ENCODE data around the gene CCDC185.

CCDC185 gene

GRCh38 chr1:223426936-223427335 is 33.7 kb downstream of the CCDC185 start:
- Histone ChIP-seq H3K4me3 (ENCODE audit: low read depth, low read length) (no peak overlapping the region), H3K36me3 (replicated peaks) (no peaks in the 10 kb centered on the region), H3K27me3 (replicated peaks) (no peaks in the 10 kb centered on the region), H3K27ac (no peak overlapping the region)
- DNase-seq, result no peak
- in situ Hi-C loops (cut with HindIII; ENCODE audit: low pct_ligation_motif_present, low sequenced_read_pairs), result no loop called here
- TF ChIP-seq, protein P1, sequence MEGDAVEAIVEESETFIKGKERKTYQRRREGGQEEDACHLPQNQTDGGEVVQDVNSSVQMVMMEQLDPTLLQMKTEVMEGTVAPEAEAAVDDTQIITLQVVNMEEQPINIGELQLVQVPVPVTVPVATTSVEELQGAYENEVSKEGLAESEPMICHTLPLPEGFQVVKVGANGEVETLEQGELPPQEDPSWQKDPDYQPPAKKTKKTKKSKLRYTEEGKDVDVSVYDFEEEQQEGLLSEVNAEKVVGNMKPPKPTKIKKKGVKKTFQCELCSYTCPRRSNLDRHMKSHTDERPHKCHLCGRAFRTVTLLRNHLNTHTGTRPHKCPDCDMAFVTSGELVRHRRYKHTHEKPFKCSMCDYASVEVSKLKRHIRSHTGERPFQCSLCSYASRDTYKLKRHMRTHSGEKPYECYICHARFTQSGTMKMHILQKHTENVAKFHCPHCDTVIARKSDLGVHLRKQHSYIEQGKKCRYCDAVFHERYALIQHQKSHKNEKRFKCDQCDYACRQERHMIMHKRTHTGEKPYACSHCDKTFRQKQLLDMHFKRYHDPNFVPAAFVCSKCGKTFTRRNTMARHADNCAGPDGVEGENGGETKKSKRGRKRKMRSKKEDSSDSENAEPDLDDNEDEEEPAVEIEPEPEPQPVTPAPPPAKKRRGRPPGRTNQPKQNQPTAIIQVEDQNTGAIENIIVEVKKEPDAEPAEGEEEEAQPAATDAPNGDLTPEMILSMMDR (IDR thresholded peaks at IDR 0.05; ENCODE audit: low read depth, low read length, missing control alignments), result no peak

- no peak for DNase-seq
- Histone ChIP-seq H3K27me3 (replicated peaks) (no peaks in the 10 kb centered on the region), H3K36me3 (replicated peaks) (no peaks in the 10 kb centered on the region), H3K27ac (no peak overlapping the region), H3K4me3 (ENCODE audit: low read depth, low read length) (no peak overlapping the region)
- in situ Hi-C loops (cut with HindIII; ENCODE audit: low pct_ligation_motif_present, low sequenced_read_pairs), result no loop called here
- TF ChIP-seq, protein P1 (IDR thresholded peaks at IDR 0.05; ENCODE audit: low read depth, low read length, missing control alignments), result no peak
Observed at GRCh38 chr1:223429313-223429731, 36.1 kb downstream of the CCDC185 start.

GRCh38 chr1:223429821-223430220 is 36.6 kb downstream of the CCDC185 start:
- Histone ChIP-seq H3K36me3 (replicated peaks) (no peaks in the 10 kb centered on the region), H3K27ac (no peak overlapping the region), H3K4me3 (ENCODE audit: low read depth, low read length) (no peak overlapping the region), H3K27me3 (replicated peaks) (no peaks in the 10 kb centered on the region)
- in situ Hi-C loops (cut with HindIII; ENCODE audit: low pct_ligation_motif_present, low sequenced_read_pairs), result no loop called here
- no peak for DNase-seq
- TF ChIP-seq, protein P1 (IDR thresholded peaks at IDR 0.05; ENCODE audit: low read depth, low read length, missing control alignments), result no peak

DNA sequence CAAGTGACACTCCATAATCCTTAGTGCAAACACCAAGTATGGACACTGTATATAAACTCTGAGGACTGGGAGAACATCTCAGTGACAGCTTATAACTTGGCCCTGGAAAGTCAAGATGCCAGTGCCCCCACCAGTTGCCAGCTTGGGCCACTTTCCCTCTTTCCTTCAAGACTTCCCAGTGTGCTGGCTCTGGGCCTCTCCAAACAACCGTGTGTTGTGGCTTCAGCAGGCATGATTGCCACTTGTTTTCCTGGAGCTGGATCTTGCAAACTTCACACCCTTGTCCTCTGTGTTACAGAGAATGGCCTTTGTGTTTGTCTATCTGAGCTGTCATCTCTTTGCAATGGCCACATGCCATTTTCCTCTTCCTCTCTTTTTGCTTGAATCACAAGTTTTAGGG is 37.0 kb downstream of the CCDC185 start:
- TF ChIP-seq, protein P1 (IDR thresholded peaks at IDR 0.05; ENCODE audit: low read depth, low read length, missing control alignments), result no peak
- no peaks in the 10 kb centered on the region for H3K27me3 ChIP-seq (replicated peaks)
- H3K27ac ChIP-seq, result no peak overlapping the region
- DNase-seq, result no peak
- in situ Hi-C loops (cut with HindIII; ENCODE audit: low pct_ligation_motif_present, low sequenced_read_pairs), result no loop called here
- H3K36me3 ChIP-seq (replicated peaks), result no peaks in the 10 kb centered on the region
- no peak overlapping the region for H3K4me3 ChIP-seq (ENCODE audit: low read depth, low read length)

DNA sequence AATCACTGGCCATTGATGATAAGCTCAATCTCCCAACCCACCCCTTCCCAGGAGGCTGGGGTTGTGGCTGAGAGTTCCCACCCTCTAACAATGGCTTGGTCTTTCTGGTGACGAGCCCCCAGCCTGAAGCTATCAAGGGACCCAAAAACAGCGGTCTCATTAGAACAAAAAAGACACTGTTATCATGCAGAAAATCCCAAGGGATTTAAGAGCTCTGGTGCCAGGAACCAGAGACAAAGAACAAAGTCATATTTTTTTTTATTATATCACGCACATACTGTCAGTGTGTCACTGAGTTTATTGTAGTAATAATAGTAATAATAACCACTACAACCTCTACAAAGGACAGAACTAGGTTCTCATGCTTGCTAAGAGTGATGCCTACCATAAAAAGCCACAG is 43.9 kb downstream of the CCDC185 start:
- H3K4me3 ChIP-seq (ENCODE audit: low read depth, low read length), result no peak overlapping the region
- H3K36me3 ChIP-seq (replicated peaks), result no peaks in the 10 kb centered on the region
- TF ChIP-seq, protein P1 (IDR thresholded peaks at IDR 0.05; ENCODE audit: low read depth, low read length, missing control alignments), result no peak
- in situ Hi-C loops (cut with HindIII; ENCODE audit: low pct_ligation_motif_present, low sequenced_read_pairs), result no loop called here
- H3K27me3 ChIP-seq (replicated peaks), result no peaks in the 10 kb centered on the region
- no peak overlapping the region for H3K27ac ChIP-seq
- no peak for DNase-seq

GRCh38 chr1:223443397-223443796 is 50.2 kb downstream of the CCDC185 start:
- DNase-seq, result no peak
- H3K27ac ChIP-seq, result no peak overlapping the region
- no peaks in the 10 kb centered on the region for H3K36me3 ChIP-seq (replicated peaks)
- no peaks in the 10 kb centered on the region for H3K27me3 ChIP-seq (replicated peaks)
- TF ChIP-seq, protein P1 (IDR thresholded peaks at IDR 0.05; ENCODE audit: low read depth, low read length, missing control alignments), result no peak
- in situ Hi-C loops (cut with HindIII; ENCODE audit: low pct_ligation_motif_present, low sequenced_read_pairs), result no loop called here
- H3K4me3 ChIP-seq (ENCODE audit: low read depth, low read length), result no peak overlapping the region

Measured in brain microvascular endothelial cell (primary cell).